T-helper 1 cell treated with Interleukin-12 subunit alpha and Interleukin-12 subunit beta and Interleukin-4 antibody, amounts not matched to agents 30 ng/mL and 1 ng/mL, for 36 hours (primary cell): ENCODE data around the gene TCEAL1. TPM values are rescaled to one million over a fixed set of nuclear protein-coding genes. Genes with fewer than 3 reads are reported as not detected.
"Not testable (repeated sequence)": the region's sequence is repeated elsewhere in the genome, so short reads cannot be mapped to it uniquely, and the experiment has no call there.

Experiments used
- intact Hi-C: fragments of 100-400 bp; cut with micrococcal nuclease; formaldehyde crosslinking; loops from one replicate; pipeline ENCODE4 v1.15.1; 2024
- total RNA-seq: library from RNA; stranded (reverse); gene quantifications from 2 replicates; pipeline ENCODE4 v1.2.3, GENCODE V29; 2022

Gene TCEAL1
- total RNA-seq, 1 donor from 2014 or later: 2.4 TPM

- intact Hi-C loops: no loop called here
Observed at GRCh38 chrX:103631145-103631544, 2.4 kb downstream of the TCEAL1 start.

GRCh38 chrX:103635436-103635835 is 6.7 kb downstream of the TCEAL1 start:
- intact Hi-C loops: no loop called here

- intact Hi-C loops: no loop called here
Observed at GRCh38 chrX:103637604-103638338, 9.0 kb downstream of the TCEAL1 start.

- intact Hi-C loops: not testable (repeated sequence)
Observed at GRCh38 chrX:103638479-103639346, 9.9 kb downstream of the TCEAL1 start.

- intact Hi-C loops: no loop called here
Observed at GRCh38 chrX:103640401-103641155, 11.8 kb downstream of the TCEAL1 start.

GRCh38 chrX:103644125-103644524 is 15.3 kb downstream of the TCEAL1 start:
- intact Hi-C loops: no loop called here

GRCh38 chrX:103647630-103648029 is 18.9 kb downstream of the TCEAL1 start:
- intact Hi-C loops: no loop called here

- intact Hi-C loops: no loop called here
Observed at GRCh38 chrX:103651151-103651773, 22.5 kb downstream of the TCEAL1 start.

GRCh38 chrX:103655230-103656000 is 26.6 kb downstream of the TCEAL1 start:
- intact Hi-C loops: not testable (repeated sequence)

- intact Hi-C loops: no loop called here
Observed at GRCh38 chrX:103656617-103657016, 27.8 kb downstream of the TCEAL1 start.

- intact Hi-C loops: not testable (repeated sequence)
Observed at GRCh38 chrX:103657066-103657465, 28.3 kb downstream of the TCEAL1 start.

GRCh38 chrX:103658681-103659433 is 30.1 kb downstream of the TCEAL1 start:
- intact Hi-C loops: no loop called here

GRCh38 chrX:103659460-103659859 is 30.7 kb downstream of the TCEAL1 start:
- intact Hi-C loops: not testable (repeated sequence)

- intact Hi-C loops: no loop called here
Observed at GRCh38 chrX:103663981-103664762, 35.4 kb downstream of the TCEAL1 start.

GRCh38 chrX:103666202-103667107 is 37.7 kb downstream of the TCEAL1 start:
- intact Hi-C loops: no loop called here

GRCh38 chrX:103669745-103670144 is 41.0 kb downstream of the TCEAL1 start:
- intact Hi-C loops: no loop called here

GRCh38 chrX:103674531-103675454 is 46.0 kb downstream of the TCEAL1 start:
- intact Hi-C loops: no loop called here
